SKM-1 (cell line): ENCODE data around the gene NGFR.

Source experiments
- DNase-seq: peaks from one replicate; lab custom pipeline; 2025; ENCODE audit not compliant: unreplicated experiment; lab: John Stamatoyannopoulos, UW

NGFR gene, protein sequence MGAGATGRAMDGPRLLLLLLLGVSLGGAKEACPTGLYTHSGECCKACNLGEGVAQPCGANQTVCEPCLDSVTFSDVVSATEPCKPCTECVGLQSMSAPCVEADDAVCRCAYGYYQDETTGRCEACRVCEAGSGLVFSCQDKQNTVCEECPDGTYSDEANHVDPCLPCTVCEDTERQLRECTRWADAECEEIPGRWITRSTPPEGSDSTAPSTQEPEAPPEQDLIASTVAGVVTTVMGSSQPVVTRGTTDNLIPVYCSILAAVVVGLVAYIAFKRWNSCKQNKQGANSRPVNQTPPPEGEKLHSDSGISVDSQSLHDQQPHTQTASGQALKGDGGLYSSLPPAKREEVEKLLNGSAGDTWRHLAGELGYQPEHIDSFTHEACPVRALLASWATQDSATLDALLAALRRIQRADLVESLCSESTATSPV

DNA sequence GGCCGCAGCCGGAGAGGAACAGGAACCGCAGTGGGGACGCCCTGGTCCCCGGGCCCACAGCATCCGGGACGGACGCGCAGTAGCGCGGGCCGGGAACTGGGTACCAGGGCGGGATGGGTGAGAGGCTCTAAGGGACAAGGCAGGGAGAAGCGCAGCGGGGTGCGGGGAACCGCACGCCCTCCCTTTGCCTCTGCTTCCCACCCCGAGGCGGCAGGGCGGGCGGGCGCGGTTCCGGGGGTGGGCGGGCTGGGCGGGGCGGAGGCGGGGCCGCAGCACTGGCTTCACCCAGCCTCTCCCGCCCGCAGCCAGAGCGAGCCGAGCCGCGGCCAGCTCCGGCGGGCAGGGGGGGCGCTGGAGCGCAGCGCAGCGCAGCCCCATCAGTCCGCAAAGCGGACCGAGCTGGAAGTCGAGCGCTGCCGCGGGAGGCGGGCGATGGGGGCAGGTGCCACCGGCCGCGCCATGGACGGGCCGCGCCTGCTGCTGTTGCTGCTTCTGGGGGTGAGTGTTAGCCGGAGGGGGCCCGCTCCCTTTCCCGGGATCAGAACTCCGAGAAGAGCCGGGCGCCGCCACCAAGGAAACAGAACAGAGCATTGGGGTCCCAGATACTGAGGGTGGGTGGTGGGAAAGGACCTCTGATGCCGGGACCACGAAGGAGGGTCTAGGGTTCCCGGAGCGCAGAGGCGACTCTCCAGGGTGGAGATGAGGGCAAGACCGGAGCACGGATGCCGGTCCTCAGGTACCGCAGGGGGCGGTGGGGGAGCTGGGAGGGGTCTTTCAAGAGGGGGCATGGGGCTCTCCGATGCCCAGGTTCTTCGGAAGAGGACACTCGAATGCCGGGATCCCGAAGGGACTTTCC, at the start of gene NGFR:
Gene NGFR, plus strand, starts transcription at position 308 of the 856 bp plus-strand sequence. Its CDS starts 125 bp downstream, at position 433.
- no peak for DNase-seq

DNA sequence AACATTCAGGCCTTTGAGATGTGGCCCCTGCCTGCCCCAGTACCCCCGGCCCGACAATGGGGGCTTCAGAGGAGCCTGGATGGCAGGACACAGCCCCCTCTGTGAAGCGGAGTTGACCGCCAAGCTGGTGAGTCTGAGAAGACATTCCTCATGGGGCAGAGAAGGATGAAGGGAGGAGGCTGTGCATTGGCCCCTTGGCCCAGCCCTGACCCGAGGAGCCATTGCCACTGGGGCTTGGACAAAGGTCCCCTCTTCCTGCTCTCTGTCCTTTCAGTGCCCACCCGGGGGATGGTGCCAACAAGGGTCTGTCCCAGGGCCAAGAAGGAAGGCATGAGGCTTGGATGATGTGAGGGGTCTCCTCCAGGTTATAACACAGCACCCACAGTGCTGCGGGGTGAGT, 49.5 kb upstream of the NGFR start:
- DNase-seq: no peak

DNA sequence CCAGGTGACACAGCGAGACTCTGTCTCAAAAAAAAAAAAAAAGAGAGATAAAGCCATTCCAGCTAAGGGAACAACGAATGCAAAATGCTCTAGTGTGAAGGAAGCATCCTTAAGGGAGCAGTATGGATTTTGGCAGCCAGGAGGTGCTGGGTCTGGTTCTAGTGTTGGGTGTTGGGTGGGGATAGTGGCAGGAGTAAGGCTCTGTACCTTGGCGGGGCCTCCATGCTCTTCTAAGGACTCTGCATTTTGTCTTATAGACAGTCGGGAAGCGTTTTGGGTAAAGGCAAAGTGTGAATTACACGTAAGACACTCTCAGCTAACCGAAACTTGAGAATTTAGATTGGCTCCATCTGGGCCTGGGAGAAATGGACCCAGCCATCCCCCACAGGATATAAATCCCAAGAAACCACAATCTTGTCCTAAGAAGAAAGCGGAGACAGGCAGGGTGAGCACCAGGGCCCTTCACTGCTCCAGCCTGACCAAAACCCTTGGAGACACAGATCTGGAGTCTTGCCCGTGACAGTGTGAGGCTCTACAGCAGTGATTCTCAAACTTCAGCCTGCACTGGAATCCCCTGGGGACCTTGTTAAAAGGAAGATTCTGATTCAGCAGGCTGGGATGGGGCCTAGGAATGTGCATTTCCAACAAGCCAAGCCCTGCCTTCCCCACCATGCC, 47.3 kb upstream of the NGFR start:
- no peak for DNase-seq

DNA sequence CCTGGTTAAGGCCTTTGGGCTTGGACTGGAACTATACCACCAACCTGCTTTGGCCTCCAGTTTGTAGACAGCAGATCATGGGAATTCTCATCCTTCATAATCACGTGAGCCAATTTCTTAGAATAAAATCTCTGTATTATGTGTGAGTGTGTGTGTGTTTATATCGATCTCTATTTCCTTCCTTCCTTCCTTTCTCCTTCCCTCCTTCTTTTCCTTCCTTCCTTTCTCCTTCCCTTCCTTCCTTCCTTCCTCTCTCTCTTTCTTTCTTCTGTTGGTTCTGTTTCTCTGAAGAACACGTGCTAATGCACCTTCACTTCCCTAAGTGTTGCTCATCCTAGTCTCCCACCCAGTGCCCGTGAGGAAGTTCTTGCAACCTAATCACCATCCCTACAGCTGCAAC, 44.9 kb upstream of the NGFR start:
- DNase-seq: no peak

DNA sequence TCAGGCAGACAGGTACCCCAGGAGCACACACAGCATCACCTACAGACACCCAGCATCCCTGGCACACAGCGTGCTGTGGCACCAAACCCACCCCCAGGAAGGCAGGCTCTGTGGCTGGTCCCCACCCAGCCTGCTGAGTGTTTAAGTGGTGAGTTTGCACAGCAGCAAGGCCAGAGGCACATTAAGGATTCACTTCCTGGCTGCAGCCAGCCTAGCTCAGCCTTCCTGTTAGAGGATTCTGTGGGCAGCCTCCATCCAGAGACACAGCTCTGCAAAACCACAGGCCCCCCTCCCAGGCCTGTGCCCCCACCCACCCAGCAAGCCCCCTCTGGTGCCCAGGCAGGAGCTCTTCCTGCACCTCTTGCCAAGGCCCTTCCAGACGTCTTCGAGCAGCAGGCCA, 44.4 kb upstream of the NGFR start:
- no peak for DNase-seq

DNA sequence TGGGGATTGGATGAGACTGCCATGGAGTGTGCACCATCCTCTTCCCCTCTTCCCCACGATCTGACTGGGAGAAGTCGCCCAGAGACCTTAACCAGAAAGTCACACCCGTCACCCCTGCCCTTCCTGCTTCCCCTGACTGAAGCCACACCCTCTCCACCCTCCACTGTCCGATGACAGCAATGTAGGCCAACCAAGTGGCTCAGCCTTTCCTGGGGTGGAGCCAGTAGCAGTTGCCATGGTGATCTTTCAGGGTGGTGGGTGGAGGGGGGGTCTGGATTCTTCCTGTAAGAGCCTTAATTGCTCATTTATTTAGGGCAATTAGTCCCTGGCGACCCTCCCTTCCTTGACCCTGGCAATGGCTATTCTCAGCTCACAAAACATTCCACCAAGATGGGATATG, 42.9 kb upstream of the NGFR start:
- DNase-seq: no peak

DNA sequence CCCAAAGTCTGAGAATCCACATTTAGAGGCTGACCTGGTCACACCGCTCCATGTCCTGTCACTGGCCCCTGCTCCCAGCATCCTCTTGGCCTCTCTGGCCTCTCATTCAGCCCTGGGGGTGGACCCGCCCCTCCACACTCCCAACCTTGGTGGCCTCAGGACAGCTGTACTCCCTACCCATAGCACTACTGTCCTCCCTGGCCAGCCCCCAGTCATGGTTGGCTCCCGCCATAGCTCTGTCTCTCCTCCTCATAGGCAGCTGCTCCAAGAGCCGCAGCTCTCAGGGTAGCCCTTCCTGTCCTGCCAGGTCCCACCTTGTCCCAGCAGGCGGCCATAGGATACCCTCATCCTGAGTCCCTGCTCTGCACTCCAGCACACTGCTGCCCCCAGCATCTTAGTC, 42.4 kb upstream of the NGFR start:
- DNase-seq: no peak

DNA sequence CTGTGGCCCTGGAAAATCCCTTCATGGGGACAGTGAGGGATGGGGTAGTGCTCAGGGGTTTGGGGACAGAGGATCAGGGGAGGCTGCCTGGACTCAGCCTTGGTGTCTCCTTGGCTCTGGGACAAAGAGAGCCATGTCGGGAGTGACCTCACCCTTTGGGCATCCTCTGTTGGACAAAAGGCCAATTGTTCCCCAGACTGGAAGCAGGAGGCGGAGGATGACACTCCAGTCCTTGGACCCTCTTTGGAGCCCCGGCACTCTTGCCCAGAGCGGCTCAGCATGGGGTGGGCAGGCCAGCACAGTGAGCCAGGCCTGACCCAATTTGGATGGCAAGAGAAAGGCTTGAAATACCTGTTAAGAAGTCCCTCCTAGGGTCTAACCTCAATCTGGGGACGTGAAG, 41.0 kb upstream of the NGFR start:
- no peak for DNase-seq

DNA sequence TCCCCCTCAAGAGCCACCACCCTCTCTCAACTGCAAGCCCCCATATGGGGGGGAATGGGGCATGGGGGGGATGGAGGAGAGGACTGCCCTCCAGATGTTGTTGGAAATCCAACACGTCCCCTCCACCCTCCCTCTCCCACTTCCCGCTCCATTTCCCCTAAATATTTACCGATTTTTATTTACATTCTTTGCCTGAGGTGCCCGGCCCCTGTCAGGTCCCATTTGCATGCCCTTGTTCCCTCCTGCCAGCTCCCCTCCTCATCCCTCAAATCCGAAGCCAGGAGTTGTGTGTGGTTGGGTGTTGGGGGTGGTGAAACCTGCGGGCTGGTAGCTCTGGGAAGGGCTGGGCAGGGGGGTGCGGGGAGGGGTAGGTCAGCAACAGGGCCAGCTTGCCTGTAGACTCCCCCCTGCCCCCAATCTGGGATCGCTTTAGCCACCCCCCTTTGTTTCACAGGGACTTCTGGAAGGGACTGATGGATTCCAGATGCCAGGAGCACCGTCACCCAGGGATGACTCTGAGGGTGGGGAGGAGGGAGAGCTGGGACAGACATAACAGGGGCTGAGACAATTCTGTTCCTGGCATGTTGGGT, 39.7 kb upstream of the NGFR start:
- DNase-seq: no peak

DNA sequence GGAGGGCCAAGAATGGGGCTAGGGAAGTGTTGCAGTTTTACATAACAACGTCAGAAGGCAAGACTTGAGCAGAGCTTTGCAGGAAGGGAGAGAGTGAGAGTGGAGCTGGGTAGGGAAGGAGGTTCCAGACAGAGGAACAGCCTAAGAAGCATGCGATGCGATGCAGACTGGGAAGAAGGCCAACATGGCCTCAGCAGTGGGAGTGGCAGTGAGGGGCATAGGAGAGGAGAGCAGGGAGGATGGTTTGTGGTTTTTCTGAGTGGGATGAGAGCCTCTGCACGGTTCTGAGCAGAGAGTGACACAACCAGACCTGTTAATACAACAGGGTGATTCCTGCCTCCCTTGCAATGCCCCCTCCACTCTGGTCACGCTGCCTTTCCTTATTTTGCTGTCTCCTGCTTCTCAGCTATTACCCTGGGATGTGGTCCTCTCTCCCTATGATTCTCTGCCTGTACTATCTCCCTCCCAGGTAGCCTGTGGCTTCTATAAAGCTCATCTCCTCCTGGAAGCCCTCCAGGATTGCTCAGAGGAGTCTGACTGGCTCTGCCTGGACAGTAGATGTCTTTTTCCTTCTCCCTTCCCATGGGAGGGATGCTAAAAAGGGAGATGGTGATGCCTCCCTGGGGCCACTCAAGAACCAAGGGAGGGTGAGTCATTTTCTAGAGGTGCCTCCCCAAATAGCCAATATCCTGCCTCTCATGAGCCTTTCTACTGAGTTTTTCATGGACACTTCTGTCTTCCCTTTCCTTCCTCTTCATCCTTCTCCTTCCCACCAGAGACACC, 38.7 kb upstream of the NGFR start:
- no peak for DNase-seq

DNA sequence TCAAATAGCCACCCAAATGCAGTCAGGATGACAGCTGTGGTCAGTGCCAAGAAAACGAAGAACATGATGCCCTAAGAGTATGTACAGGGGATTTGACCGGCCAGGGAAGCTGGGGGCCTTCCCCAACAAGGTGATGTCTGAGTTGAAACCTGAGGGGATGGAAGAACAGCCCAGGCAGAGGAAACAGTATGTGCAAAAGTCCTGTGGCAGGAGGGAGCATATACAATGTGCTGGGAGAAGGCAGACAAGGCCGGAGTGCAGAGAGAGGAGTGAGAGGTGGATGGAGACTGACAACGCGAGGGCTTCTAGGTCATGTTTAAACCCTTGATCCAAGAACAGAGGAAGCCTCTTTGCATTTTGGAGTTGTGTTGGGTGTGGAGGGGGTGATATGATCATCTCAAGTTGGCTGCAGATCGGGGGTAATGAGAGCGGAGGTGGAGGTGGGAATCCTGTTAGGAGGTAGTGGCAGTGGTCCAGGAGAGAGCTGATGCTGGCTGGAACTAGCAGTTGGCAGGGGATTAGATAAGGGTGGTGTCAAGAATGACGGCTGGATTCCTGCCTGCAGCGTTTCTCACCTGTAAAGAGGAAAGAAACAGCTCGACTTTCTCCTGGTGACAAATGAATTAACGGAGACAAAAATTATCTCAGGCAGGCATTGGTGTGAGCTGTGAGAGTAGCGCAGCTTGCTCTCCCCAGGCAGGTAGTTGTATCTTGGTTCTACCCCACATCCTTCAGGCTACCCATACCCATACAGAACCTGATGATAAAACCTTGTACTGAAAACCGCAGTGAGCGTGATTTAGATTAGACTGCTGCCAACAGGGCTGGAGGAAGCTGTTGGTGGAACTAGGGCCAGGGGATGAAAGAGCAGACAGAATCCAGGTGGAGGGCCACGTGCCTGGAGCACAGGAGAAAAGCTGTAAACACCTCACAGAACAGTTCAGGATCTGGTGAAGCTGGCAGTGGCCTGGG, 37.2 kb upstream of the NGFR start:
- DNase-seq: no peak

DNA sequence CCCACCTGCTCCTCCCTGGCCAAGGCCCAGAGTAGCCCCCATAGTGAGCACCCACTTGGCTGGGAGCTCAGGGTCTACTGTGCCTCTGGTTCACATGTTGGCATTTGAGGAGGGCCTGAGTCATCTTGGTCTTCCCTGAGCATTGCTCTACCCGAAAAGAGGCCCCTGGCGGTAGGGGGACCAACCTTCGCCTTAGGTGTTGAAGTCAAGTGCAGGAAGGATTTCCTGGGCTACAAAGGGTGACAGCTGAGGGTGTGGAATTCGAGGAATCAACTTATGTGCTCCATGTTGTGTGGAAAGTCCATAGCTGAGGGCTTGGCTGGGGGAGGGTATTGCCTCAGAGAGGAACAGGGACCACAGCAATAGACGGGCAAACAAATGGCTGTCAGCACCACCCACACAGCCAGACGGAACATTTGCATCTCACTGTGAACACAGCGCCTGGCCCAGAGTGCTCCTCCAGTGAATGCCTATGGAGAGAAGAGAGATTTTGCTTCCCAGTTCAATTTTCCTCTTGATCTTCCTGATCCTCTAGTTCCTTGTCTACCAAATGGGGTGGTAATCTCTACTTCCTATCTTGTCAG, 35.6 kb upstream of the NGFR start:
- no peak for DNase-seq

DNA sequence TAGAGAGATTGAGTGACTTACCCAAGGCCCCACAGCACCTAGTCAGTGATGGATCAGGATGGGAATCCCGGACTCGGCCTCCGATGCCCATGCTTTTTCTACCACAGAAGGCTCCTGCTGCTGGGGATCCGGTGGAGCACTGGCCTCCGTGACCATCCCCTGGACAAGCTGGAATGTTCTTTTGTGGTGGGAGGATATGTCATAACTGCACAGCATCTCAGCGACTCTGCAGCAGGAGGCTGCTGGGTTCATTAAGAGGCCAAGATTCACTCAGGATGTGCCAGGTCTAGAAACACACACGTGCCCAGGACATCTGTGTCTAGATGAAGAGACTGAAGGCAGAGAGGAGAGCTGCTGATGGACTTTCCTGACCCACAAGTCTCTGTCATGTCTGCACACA, 34.7 kb upstream of the NGFR start:
- DNase-seq: no peak

DNA sequence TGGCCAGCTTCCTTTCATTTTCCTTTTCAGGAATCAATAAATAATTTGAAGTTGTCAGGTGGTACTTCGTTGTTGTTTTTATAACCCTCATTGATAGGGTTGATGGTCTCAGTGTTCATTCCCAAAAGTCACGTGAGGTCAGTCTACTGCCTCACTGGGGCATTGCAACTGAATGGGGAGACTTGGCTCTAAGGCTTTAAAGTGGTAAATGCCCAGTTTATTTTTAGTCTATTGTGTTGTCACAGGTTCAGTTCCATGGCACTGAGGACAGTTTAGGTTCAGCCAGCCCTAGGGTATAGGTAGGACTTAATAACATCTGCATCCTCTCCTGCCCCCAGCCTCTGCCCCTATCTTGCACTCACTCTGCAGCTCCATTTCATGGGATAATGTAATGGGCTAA, 33.5 kb upstream of the NGFR start:
- DNase-seq: no peak

DNA sequence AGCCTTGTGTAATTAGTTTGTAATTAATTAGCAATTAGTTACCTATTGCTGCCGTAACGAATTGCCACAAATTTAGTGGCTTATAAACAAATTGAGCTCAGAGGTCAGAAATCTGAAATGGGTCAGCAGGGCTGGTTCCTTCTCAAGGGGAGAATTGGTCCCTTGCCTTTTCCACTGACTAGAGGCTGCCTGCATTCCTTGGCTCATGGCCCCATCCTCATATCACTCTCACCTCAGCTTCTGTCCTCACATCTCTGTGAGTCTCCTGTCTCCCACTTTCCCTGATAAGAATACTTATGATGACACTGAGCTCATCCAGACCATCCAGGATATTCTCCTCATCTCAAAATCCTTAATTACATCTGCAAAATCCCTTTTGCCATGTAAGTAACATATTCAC, 31.0 kb upstream of the NGFR start:
- no peak for DNase-seq

DNA sequence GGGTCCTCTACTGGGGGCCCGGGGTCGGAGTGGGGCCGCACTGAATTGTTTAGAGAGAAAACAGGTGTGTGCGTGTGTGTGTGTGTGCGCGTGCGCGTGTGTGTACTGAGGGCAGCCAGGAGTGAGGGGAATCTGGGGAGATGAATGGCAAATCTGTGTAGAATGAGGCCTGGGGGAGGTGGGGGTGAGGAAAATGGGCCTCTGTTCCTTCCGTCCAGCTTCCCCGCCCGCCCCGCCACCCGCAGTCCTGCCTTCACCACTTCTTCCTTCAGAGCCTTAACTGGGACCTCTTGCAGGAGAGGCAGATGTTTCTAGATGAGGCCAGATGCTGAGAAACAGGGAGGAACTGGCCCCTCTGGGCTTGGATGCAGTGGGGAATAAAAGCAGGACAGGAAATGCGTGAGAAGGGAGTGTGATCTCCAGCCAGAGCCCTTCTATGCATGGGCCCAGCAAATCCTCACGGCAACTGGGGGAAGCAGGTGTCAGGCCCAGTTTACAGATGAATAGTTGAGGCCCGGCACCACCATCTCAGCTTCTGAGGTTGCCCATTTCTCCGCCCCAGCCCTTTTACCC, 29.7 kb upstream of the NGFR start:
- no peak for DNase-seq

DNA sequence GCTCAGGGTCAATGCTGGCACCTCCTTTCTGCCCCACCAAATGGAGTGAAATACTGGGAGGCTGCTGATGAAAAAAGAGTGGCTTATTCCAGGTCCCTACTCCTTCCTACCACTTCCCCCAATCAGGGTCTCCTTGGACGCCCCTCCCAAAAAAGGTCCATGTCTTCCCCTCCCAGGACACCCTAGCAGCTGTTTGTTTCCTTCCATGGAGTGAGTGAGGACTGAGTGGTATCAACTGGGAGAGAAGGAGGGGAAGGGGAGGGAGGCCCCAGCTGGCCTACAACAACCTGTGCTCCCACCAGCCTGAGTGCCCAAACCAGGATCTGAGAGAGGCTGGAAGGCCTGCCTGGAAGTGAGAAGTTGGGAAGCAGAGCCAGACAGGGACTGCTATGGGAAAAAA, 28.7 kb upstream of the NGFR start:
- DNase-seq: no peak

DNA sequence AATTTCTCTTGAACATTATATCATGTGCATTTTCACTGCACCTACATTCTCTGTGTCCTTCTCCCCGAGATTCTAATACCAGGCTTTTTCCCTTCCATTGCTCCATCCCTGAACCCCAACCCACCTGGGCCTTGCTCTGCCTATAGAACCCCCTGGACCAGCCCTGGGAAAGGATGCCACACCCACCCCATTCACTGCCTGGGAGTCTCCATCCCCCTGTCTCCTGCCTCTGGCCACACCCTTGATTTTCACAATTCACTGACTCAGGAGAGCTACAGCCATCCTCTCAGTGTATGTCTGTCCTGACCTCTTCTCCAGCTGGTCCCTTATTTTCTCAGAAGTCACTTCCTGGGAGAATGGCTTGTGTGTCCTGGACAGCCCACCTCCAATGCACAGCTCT, 27.9 kb upstream of the NGFR start:
- DNase-seq: no peak
